Prostate gland (tissue), 2 donors: ENCODE measurements around the gene VSIR.

ENCODE experiments used
- CTCF ChIP-seq, 4 experiments: fragments of 200-600 bp in 2 of 4; fragments of 450-650 bp in 2 of 4; sonication (generic) in 2 of 4; IDR thresholded peaks; 1 replicate in 3 of 4; 2 replicates in 1 of 4; pipeline ENCODE4 v1.5.1; 2016 to 2019; ENCODE audit warnings: antibody characterized with exemption in 4 of 4, mild to moderate bottlenecking in 2 of 4, moderate library complexity in 2 of 4
- POLR2A ChIP-seq: fragments of 450-650 bp; IDR thresholded peaks from one replicate; pipeline ENCODE4 v1.6.1; 2016; ENCODE audit warnings: antibody characterized with exemption, mild to moderate bottlenecking
- POLR2AphosphoS5 ChIP-seq: sonication (generic); formaldehyde crosslinking; IDR thresholded peaks from one replicate; pipeline ENCODE4 v1.6.1; 2017; ENCODE audit warnings: antibody characterized with exemption

DNA sequence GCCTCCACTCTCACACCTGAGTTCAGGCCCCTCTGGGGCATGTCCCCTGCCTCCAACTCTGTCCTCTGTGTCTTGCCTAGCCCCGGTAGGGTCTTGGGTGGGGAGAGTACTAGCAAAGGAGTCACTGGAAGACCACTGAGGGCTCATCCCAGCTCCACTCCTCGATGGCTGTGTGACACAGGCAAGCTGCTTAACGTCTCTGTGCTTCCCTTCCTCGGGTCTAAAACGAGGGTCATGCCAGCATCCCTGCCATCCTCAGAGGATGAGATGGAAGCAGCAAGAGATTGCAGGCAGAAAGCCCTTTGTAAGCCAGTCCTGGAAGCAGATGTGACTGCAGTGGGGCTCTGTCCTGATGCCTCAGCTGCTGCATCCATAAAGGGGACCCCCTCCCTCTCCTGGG, 38.5 kb downstream of the VSIR start:
- no peak for TF ChIP-seq CTCF (IDR thresholded peaks at IDR 0.05)
- TF ChIP-seq POLR2AphosphoS5: no peak
- no peak for TF ChIP-seq POLR2A
